Right ventricle myocardium superior (tissue), 1 donor: ENCODE data around the gene RXRB. TPM values are rescaled to one million over a fixed set of nuclear protein-coding genes. Genes with fewer than 3 reads are reported as not detected.
"Not testable (repeated sequence)": the region's sequence is repeated elsewhere in the genome, so short reads cannot be mapped to it uniquely, and the experiment has no call there.

Source experiments
- ATAC-seq: fragments of 200-7000 bp; cut with Tn5 transposase; one replicate; pipeline ENCODE4 v1.9.1; 2020; ENCODE audit warnings: mild to moderate bottlenecking; ENCODE audit not compliant: poor library complexity
- DNase-seq: peaks from one replicate; pipeline ENCODE4 v3.0.0-alpha.2; 2020
- intact Hi-C: fragments of 100-400 bp; cut with DNase I; formaldehyde crosslinking; loops from one replicate; pipeline ENCODE4 v1.11.2; 2022
- microRNA-seq: library from miRNA; unstranded; fragments of <30 nt; microRNA quantifications from one replicate; pipeline ENCODE4 v1.2.0, GENCODE V29; 2020
- total RNA-seq: library from RNA; stranded (reverse); fragmentation: NEBNext Ultra II Directional; extraction: Animal tissue kit (Norgen Biotek cat#: 25700); gene quantifications from one replicate; pipeline ENCODE4 v1.2.1, GENCODE V29; 2021
- donor health status: DM: no; HTN: yes; CAD: no; lungs with severe emphysema.

RXRB gene
- total RNA-seq, 1 donor from 2014 or later = 37.9 TPM

- intact Hi-C loops, ATAC-seq, DNase-seq: not testable (repeated sequence)
Measured at GRCh38 chr6:33150560-33150959, 49.9 kb downstream of the RXRB start.

GRCh38 chr6:33147807-33148666 is 52.4 kb downstream of the RXRB start:
- ATAC-seq (peak; percentile 56), DNase-seq (no peak)
- intact Hi-C loops = no loop called here

GRCh38 chr6:33144373-33144772 is 56.1 kb downstream of the RXRB start:
- intact Hi-C loops = no loop called here
- DNase-seq (no peak), ATAC-seq (peak; percentile 52)

Small RNA genes lying within 50 kb of the gene (microRNA-seq; reads per million reads assigned to microRNA genes)
- not detected for gene MIR219A1

Other genes with a start within 250 kb of the RXRB start
- gene HLA-DMA, start 247.6 kb downstream of the RXRB start, total RNA-seq = 16.3 TPM
- gene BRD2, start 232.1 kb downstream of the RXRB start, total RNA-seq = 62.6 TPM
- 1.2 TPM for gene HLA-DOA, start 191.1 kb downstream of the RXRB start, total RNA-seq
- 34.1 TPM for gene HLA-DPA1, start 127.0 kb downstream of the RXRB start, total RNA-seq
- 29.8 TPM for gene HLA-DPB1, start 124.7 kb downstream of the RXRB start, total RNA-seq
- gene COL11A2, start 8.2 kb downstream of the RXRB start, total RNA-seq = 0.94 TPM
- 46.0 TPM for gene SLC39A7, start 202 bp upstream of the RXRB start, total RNA-seq
- gene HSD17B8, start 4.0 kb upstream of the RXRB start, total RNA-seq = 25.1 TPM
- 26.4 TPM for gene RING1, start 7.8 kb upstream of the RXRB start, total RNA-seq
- gene VPS52, start 71.2 kb upstream of the RXRB start, total RNA-seq = 30.4 TPM
- gene RPS18, start 71.4 kb upstream of the RXRB start, total RNA-seq = 863 TPM
- gene B3GALT4, start 76.5 kb upstream of the RXRB start, total RNA-seq = 8.3 TPM
- 12.8 TPM for gene WDR46, start 88.6 kb upstream of the RXRB start, total RNA-seq
- gene PFDN6, start 88.9 kb upstream of the RXRB start, total RNA-seq = 44.4 TPM
- 60.5 TPM for gene RGL2, start 98.3 kb upstream of the RXRB start, total RNA-seq
- 78.2 TPM for gene TAPBP, start 113.4 kb upstream of the RXRB start, total RNA-seq
- 11.6 TPM for gene ZBTB22, start 117.1 kb upstream of the RXRB start, total RNA-seq
- 18.2 TPM for gene DAXX, start 122.3 kb upstream of the RXRB start, total RNA-seq
- 0.97 TPM for gene KIFC1, start 191.2 kb upstream of the RXRB start, total RNA-seq
- 50.6 TPM for gene PHF1, start 210.3 kb upstream of the RXRB start, total RNA-seq
- 102 TPM for gene CUTA, start 217.4 kb upstream of the RXRB start, total RNA-seq
- gene SYNGAP1, start 219.4 kb upstream of the RXRB start, total RNA-seq = 4.8 TPM